OCI-LY1 (cell line): Measurements from ENCODE around the gene PTPRD.
"Not testable (repeated sequence)": the region's sequence is repeated elsewhere in the genome, so short reads cannot be mapped to it uniquely, and the experiment has no call there.

Experiments used
- H2AFZ ChIP-seq: fragments of 200-600 bp; sonication (generic), shearing (Covaris generic); 2 replicates; pipeline ENCODE4 v1.6.0; 2014; ENCODE audit warnings: antibody characterized with exemption, mild to moderate bottlenecking, low read length
- H3F3A ChIP-seq: fragments of 200-600 bp; sonication (generic), shearing (Covaris generic); 2 replicates; pipeline ENCODE4 v1.6.0; 2014; ENCODE audit warnings: mild to moderate bottlenecking, antibody characterized with exemption, low read length, moderate library complexity; ENCODE audit not compliant: insufficient read depth
- H3K27ac ChIP-seq: fragments of 200-600 bp; sonication (generic); 2 replicates; pipeline ENCODE4 v1.5.1; 2014; ENCODE audit warnings: low read length, mixed run types, mild to moderate bottlenecking, low read depth; ENCODE audit not compliant: poor library complexity, severe bottlenecking
- H3K27me3 ChIP-seq: fragments of 200-600 bp; sonication (generic); 2 replicates; pipeline ENCODE4 v1.6.0; 2014; ENCODE audit warnings: antibody characterized with exemption, mild to moderate bottlenecking, low read length, moderate library complexity; ENCODE audit not compliant: insufficient read depth
- H3K36me3 ChIP-seq: fragments of 200-600 bp; sonication (generic); 2 replicates; pipeline ENCODE4 v1.6.1; 2014; ENCODE audit warnings: mild to moderate bottlenecking, antibody characterized with exemption, low read length, moderate library complexity, mixed read lengths; ENCODE audit not compliant: insufficient read depth
- H3K4me1 ChIP-seq: fragments of 200-600 bp; sonication (generic); 2 replicates; pipeline ENCODE4 v1.5.1; 2014; ENCODE audit warnings: mild to moderate bottlenecking, low read length, moderate library complexity; ENCODE audit not compliant: insufficient read depth, severe bottlenecking
- H3K4me2 ChIP-seq: fragments of 200-600 bp; sonication (generic), shearing (Covaris generic); 2 replicates; pipeline ENCODE4 v1.6.1; 2014; ENCODE audit warnings: low read length
- H3K4me3 ChIP-seq: fragments of 200-600 bp; sonication (generic); 2 replicates; pipeline ENCODE4 v1.5.1; 2014; ENCODE audit warnings: low read length, low read depth, mild to moderate bottlenecking, mixed read lengths; ENCODE audit not compliant: poor library complexity, severe bottlenecking
- H3K79me2 ChIP-seq: fragments of 200-600 bp; shearing (Covaris generic); 2 replicates; pipeline ENCODE4 v1.6.1; 2016; ENCODE audit warnings: mixed run types, low read length, mixed read lengths; ENCODE audit not compliant: insufficient read depth
- H3K9ac ChIP-seq: fragments of 200-600 bp; sonication (generic), shearing (Covaris generic); 2 replicates; pipeline ENCODE4 v1.6.1; 2014; ENCODE audit warnings: mild to moderate bottlenecking, low read length, mixed read lengths
- H3K9me2 ChIP-seq: fragments of 200-600 bp; sonication (generic), shearing (Covaris generic); 2 replicates; pipeline ENCODE4 v1.6.1; 2014; ENCODE audit warnings: low read depth, mild to moderate bottlenecking, low read length, mixed read lengths
- H3K9me3 ChIP-seq: fragments of 200-600 bp; shearing (Covaris generic); 2 replicates; pipeline ENCODE4 v1.6.1; 2014; ENCODE audit warnings: low read length, mixed read lengths
- H4K20me1 ChIP-seq: fragments of 200-600 bp; sonication (generic), shearing (Covaris generic); 2 replicates; pipeline ENCODE4 v1.6.0; 2016; ENCODE audit warnings: mild to moderate bottlenecking, low read length; ENCODE audit not compliant: insufficient read depth
- EZH2 ChIP-seq: fragments of 200-600 bp; sonication (generic), shearing (Covaris generic); IDR thresholded peaks from 2 replicates; pipeline ENCODE4 v1.8.0; 2017; ENCODE audit warnings: borderline replicate concordance, mixed run types, mild to moderate bottlenecking, antibody characterized with exemption, low read length, moderate library complexity, mixed read lengths
- TF ChIP-seq, protein P1 (sequence below): fragments of 200-600 bp; sonication (generic), shearing (Covaris generic); IDR thresholded peaks from 2 replicates; pipeline ENCODE4 v1.5.1; 2017; ENCODE audit warnings: mild to moderate bottlenecking, antibody characterized with exemption, low read length, moderate library complexity, mixed read lengths

Gene PTPRD

DNA sequence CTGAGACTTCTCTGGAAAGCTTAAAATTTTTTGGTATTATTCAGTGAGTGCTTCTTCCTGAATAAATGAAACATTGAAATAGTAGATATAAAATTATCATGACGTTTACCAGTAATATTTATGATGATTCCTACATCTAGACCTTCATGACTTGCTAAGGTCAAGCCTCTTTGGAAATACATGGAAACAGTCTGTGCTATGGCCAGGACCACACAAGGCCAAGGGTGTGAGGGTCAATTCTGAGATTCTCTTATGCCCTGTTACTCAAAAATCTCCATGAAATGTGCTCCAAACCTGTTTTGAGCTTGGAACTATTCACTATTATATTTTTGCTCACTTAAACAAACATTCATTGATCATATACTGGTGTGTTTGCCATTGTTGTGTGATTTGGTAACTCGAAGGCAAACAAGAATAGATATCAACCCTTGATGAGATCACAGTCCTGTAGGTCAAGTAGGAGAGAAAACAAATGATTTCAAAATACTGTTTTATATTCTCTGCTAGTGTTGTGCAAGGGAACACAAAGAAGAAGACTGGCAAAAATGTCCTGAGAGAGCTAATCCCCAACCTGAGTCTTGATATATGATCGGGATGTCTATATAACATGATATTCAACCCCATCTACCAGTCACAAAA lies 1558.3 kb downstream of the PTPRD start:
- no peaks in the 10 kb centered on the region for H3F3A ChIP-seq
- no peak overlapping the region for H2AFZ ChIP-seq
- no peaks in the 10 kb centered on the region for H3K27me3 ChIP-seq
- no peak overlapping the region for H3K27ac ChIP-seq
- no peaks in the 10 kb centered on the region for H3K79me2 ChIP-seq
- H3K9ac ChIP-seq, result no peak overlapping the region
- no peak overlapping the region for H3K4me2 ChIP-seq
- no peaks in the 10 kb centered on the region for H4K20me1 ChIP-seq
- no peaks in the 10 kb centered on the region for H3K4me1 ChIP-seq
- no peaks in the 10 kb centered on the region for H3K9me2 ChIP-seq
- H3K4me3 ChIP-seq, result no peak overlapping the region
- no peaks in the 10 kb centered on the region for H3K36me3 ChIP-seq
- H3K9me3 ChIP-seq, result no peaks in the 10 kb centered on the region
- no peak for TF ChIP-seq EZH2
- TF ChIP-seq, protein P1, sequence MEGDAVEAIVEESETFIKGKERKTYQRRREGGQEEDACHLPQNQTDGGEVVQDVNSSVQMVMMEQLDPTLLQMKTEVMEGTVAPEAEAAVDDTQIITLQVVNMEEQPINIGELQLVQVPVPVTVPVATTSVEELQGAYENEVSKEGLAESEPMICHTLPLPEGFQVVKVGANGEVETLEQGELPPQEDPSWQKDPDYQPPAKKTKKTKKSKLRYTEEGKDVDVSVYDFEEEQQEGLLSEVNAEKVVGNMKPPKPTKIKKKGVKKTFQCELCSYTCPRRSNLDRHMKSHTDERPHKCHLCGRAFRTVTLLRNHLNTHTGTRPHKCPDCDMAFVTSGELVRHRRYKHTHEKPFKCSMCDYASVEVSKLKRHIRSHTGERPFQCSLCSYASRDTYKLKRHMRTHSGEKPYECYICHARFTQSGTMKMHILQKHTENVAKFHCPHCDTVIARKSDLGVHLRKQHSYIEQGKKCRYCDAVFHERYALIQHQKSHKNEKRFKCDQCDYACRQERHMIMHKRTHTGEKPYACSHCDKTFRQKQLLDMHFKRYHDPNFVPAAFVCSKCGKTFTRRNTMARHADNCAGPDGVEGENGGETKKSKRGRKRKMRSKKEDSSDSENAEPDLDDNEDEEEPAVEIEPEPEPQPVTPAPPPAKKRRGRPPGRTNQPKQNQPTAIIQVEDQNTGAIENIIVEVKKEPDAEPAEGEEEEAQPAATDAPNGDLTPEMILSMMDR, result no peak

DNA sequence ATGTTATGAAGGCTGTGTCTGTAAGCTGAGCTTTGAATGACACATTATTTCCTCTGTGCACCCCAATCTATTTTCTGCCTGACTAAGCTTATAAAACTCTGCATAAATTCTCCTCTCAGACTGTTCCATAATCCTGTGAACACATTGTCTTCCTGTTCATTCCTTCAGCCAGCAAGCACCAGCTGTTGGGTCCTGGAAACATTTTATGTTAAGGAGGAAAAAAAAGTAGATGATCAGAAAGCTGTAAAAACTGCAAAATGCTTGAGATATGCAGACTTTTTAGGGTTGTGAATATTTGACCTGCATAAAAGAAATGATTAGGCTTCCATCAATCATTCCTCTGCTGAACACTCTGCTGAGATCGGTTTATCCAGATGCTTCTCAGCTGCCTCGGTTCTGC lies 1567.2 kb downstream of the PTPRD start:
- Histone ChIP-seq H2AFZ (no peak overlapping the region), H3K4me2 (no peak overlapping the region), H3K9me3 (no peaks in the 10 kb centered on the region), H4K20me1 (no peaks in the 10 kb centered on the region), H3K9ac (no peak overlapping the region), H3K9me2 (no peaks in the 10 kb centered on the region), H3K4me1 (no peaks in the 10 kb centered on the region), H3K4me3 (no peak overlapping the region), H3K79me2 (no peaks in the 10 kb centered on the region), H3F3A (no peaks in the 10 kb centered on the region), H3K27ac (no peak overlapping the region), H3K36me3 (no peaks in the 10 kb centered on the region), H3K27me3 (no peaks in the 10 kb centered on the region)
- TF ChIP-seq, protein P1, result no peak
- TF ChIP-seq EZH2, result no peak

DNA sequence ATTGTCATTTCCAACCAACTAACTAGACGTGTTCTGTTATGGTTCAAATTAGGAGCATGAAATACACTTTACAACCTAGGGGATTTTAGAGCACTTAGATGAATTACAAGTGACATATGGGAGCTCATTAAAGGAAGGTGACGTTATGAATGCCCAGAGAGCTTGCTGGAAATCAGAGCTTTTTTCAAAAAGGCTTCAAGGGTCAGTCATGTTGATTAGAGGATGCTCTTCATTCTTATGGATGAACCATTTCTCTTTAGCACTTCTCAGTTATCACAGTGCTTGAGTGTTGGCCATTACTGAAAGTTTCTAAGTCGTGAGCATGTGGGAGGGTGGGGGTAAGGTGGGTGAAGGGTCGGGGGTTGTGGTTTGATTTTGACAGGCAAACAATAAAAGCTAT lies 1567.7 kb downstream of the PTPRD start:
- Histone ChIP-seq H3F3A (no peaks in the 10 kb centered on the region), H3K27ac (no peak overlapping the region), H3K79me2 (no peaks in the 10 kb centered on the region), H4K20me1 (no peaks in the 10 kb centered on the region), H3K4me2 (no peak overlapping the region), H3K27me3 (no peaks in the 10 kb centered on the region), H3K36me3 (no peaks in the 10 kb centered on the region), H3K9ac (no peak overlapping the region), H3K4me3 (no peak overlapping the region), H2AFZ (no peak overlapping the region), H3K9me2 (no peaks in the 10 kb centered on the region), H3K4me1 (no peaks in the 10 kb centered on the region), H3K9me3 (no peaks in the 10 kb centered on the region)
- TF ChIP-seq EZH2, result no peak
- TF ChIP-seq, protein P1, result no peak

DNA sequence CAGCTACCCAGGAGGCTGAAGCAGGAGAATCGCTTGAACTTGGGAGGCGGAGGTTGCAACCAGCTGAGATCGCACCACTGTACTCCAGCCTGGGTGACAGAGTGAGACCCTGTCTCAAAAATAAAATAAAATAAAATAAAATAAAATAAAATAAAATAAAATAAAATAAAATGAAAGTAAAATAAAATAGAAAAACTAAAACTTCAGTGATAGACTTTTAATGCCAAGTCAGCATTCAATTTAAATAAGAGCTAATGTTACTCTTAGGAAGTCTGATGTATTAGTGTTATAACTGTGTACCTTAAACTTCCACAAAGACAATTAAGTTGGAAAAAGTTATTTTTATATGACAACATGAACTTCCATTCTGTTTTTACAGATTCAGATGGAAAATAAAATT lies 1569.0 kb downstream of the PTPRD start:
- not testable (repeated sequence) for H3K36me3 ChIP-seq, H3F3A ChIP-seq, H3K4me3 ChIP-seq, H3K27me3 ChIP-seq, H3K4me1 ChIP-seq, H3K9me3 ChIP-seq, H3K9ac ChIP-seq, H3K27ac ChIP-seq, H2AFZ ChIP-seq, H4K20me1 ChIP-seq, H3K9me2 ChIP-seq, H3K79me2 ChIP-seq, H3K4me2 ChIP-seq
